Fibroblast of mammary gland (primary cell): ENCODE measurements around the gene HGS.

Experiments used
- DNase-seq: peaks from one replicate; pipeline ENCODE4 v3.0.0-alpha.2; 2010; ENCODE audit warnings: low read depth
- H3K4me3 ChIP-seq: 2 replicates; pipeline ENCODE4 v1.5.1; 2011; ENCODE audit warnings: low read depth, mild to moderate bottlenecking, low read length, moderate library complexity; ENCODE audit not compliant: control insufficient read depth
- TF ChIP-seq, protein P1 (sequence below): conservative IDR thresholded peaks from 2 replicates; pipeline ENCODE4 v1.5.1; 2011; ENCODE audit warnings: low read depth, low read length, inconsistent platforms; ENCODE audit not compliant: control insufficient read depth, insufficient read depth

Gene HGS

GRCh38 chr17:81713556-81714411 lies 30.0 kb downstream of the HGS start:
- TF ChIP-seq, protein P1, sequence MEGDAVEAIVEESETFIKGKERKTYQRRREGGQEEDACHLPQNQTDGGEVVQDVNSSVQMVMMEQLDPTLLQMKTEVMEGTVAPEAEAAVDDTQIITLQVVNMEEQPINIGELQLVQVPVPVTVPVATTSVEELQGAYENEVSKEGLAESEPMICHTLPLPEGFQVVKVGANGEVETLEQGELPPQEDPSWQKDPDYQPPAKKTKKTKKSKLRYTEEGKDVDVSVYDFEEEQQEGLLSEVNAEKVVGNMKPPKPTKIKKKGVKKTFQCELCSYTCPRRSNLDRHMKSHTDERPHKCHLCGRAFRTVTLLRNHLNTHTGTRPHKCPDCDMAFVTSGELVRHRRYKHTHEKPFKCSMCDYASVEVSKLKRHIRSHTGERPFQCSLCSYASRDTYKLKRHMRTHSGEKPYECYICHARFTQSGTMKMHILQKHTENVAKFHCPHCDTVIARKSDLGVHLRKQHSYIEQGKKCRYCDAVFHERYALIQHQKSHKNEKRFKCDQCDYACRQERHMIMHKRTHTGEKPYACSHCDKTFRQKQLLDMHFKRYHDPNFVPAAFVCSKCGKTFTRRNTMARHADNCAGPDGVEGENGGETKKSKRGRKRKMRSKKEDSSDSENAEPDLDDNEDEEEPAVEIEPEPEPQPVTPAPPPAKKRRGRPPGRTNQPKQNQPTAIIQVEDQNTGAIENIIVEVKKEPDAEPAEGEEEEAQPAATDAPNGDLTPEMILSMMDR, result no peak
- no peak overlapping the region for H3K4me3 ChIP-seq
- no peak for DNase-seq

GRCh38 chr17:81714412-81715106 lies 30.7 kb downstream of the HGS start:
- H3K4me3 ChIP-seq, result no peak overlapping the region
- TF ChIP-seq, protein P1, result no peak

GRCh38 chr17:81715107-81715871 lies 31.5 kb downstream of the HGS start:
- TF ChIP-seq, protein P1, result no peak
- no peak for DNase-seq
- no peak overlapping the region for H3K4me3 ChIP-seq

More at GRCh38 chr17:81714412-81715106, 30.7 kb downstream of the HGS start:
- DNase-seq, result no peak

DNA sequence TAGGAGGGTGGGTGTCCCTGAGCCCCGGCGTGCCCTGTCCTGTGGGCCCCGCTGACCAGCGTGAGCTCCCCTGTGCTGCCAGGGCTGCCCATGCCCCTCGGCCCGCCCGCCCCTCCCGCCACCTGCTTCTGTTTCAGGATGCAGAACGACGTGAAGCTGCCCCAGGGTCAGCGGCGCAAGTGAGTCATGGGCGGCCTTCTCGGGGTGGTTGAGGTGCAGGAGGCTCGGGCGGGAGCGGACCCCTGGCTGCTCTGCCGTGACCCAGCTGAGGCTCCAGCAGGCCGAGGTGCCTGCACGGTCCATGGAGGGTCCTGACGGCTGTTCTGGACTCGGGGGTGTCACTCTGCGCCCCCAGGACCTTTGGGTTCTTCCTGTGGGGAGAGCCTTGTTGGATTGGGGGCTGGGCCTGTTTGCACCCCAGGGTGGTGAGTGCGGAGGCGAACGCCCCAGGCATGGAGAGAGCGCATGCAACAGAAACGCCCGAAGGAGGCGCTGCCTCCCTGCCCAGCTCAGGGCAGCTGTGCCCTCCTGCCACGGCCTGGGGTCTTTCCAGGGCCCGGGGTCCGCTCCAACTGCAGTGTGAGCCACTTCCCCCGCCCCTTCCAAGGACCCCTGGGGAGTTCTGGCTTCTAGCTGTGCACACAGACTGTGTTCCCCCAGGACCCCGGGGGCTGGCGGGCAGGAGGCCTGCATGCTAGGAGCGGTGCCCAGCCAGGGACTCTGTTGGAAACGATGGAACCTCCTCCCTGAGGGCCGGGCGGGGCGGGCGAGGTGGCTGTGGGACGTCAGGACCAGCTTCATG lies 32.3 kb downstream of the HGS start:
- DNase-seq, result no peak
- TF ChIP-seq, protein P1, result no peak
- no peak overlapping the region for H3K4me3 ChIP-seq

DNA sequence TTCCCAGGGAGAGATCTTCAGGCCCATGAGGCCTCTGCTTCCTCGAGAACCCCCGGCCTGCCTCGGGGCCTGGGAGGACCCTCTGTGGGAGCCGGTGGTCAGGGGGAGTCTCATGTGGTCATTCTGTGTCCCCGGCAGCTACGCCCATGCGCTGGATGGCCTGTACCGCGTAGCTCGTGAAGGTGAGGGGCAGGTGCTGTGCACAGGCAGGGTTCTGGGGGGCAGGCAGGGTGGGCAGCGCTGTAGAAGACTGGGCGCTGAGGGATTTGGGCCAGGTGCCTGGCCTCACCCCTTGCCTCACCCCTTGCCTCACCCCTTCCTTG lies 32.8 kb downstream of the HGS start:
- TF ChIP-seq, protein P1, result no peak
- no peak for DNase-seq
- no peak overlapping the region for H3K4me3 ChIP-seq

DNA sequence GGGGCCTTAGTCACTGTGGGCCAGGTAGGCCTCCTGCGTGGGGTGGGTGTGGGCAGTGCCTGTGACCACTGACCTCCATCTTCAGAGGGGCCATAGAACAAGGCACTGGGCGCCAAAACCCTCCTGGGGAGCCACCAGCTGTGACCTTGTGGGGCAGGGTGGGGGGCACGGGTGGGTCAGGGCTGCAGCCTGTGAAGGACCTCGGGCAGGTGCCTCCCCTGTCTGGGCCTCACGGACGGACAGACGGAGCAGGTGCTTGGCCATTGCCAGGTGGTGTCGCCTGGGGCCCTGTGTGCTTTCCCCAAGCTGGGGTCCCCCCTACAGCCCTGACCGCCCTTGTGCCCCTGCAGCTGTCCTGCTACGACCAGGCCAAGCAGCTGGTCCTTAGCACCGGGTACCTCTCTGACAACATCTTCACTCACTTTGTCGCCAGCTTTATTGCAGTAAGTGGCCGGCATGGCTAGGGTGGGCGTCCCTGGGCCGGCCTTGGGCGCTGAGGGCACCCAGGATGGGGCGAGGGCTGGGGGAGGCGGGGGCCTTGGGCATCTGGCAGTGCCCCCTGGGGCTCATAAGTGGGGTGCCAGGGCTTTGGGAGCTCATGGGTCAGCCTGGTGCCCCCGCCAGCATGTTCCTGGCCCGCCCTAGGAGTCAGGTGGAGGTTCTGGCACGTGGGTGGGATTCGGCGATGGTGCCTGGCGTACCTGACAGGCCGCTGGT lies 33.4 kb downstream of the HGS start:
- no peak overlapping the region for H3K4me3 ChIP-seq
- no peak for DNase-seq
- TF ChIP-seq, protein P1, result no peak
